HG02981 (cell line): ENCODE results near the gene RDX.
"Not testable (repeated sequence)": the region's sequence is repeated elsewhere in the genome, so short reads cannot be mapped to it uniquely, and the experiment has no call there.

Experiments
- ATAC-seq: cut with Tn5 transposase; IDR thresholded peaks from one replicate; pipeline ENCODE4 v1.9.1; 2021; ENCODE audit warnings: mild to moderate bottlenecking, moderate library complexity; ENCODE audit not compliant: unreplicated experiment

RDX gene

DNA sequence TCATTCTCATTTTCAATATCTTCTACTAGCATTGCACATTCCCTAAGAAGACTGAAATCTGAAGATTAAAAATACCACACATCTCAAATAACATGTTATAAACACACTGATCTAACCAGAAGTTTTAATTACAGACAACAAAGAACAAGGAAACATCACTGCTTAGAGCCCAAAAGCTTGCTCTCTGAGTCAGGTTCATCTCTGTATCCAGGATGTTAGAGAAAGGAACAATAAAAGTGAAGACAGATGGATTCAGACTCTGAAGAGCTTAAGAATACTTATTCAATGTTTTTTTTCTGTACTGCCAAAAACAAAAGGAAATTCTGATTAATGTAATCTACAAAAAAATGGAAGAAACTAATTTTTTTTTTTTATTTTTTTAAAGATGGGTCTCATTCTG, 16.5 kb downstream of the RDX start:
- ATAC-seq, result no peak

DNA sequence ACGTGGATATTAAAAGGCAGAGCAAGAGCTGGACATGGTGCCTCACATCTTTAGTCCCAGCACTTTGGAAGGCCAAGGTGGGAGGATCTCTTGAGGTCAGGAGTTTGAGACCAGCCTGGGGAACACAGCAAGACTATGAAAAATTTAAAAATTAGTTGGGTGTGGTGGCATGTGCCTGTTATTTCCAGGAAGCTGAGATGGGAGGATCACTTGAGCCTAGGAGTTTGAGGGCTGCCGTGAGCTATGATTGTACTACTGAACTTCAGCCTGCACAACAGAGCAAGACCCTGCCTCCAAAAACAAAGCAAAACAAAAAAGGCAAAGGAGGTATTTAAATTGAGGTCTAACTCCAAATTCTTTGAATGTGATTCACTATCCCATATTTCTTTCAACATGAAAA, 23.5 kb downstream of the RDX start:
- no peak for ATAC-seq

DNA sequence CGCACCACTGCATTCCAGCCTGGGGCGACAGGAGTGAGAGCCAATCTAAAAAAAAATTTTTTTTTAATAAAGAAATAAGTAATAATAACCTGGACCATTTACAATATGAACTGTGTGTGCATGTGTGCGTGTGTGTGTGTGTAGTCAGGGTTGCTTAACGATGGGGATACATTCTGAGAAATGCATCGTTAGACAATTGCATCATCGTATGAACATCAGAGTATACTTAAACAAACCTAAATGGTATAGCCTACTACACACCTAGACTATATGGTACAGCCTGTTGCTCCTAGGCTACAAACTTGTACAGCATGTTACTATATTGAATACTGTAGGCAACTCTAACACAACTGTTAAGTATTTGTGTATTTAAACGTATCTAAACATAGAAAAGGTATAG, 26.4 kb downstream of the RDX start:
- no peak for ATAC-seq

DNA sequence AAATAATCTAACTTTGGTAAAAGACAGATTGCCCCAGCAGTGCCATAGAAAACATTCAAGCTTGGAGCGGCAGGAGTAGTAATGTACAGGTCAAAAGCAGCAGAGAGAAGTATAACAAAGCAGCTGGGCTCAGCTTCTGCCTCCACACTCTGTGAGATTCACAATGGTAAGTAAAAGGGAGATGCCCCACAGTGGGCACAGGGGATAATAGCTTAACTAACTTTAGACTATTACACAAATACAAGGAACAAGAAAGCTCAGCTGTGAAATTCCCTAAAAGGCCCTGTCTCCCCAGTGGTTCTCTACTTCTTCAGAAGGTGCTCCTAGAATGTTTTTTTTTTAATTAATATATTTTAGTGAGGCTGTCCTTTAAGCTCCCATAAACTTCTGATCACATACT, 28.0 kb downstream of the RDX start:
- ATAC-seq, result no peak

DNA sequence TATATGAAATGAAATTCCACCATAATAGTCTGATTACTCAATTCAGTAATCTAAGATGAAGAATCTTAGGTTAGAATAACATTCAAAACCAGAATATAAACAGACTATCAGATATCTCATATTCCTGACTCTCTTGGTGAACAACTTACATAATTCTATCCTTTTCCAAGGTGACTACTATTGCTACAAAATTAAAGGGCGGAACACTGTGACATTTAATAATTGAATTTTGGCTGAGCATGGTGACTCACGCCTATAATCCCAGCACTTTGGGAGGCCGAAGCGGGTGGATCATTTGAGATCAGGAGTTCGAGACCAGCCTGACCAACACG, 34.4 kb downstream of the RDX start:
- no peak for ATAC-seq

DNA sequence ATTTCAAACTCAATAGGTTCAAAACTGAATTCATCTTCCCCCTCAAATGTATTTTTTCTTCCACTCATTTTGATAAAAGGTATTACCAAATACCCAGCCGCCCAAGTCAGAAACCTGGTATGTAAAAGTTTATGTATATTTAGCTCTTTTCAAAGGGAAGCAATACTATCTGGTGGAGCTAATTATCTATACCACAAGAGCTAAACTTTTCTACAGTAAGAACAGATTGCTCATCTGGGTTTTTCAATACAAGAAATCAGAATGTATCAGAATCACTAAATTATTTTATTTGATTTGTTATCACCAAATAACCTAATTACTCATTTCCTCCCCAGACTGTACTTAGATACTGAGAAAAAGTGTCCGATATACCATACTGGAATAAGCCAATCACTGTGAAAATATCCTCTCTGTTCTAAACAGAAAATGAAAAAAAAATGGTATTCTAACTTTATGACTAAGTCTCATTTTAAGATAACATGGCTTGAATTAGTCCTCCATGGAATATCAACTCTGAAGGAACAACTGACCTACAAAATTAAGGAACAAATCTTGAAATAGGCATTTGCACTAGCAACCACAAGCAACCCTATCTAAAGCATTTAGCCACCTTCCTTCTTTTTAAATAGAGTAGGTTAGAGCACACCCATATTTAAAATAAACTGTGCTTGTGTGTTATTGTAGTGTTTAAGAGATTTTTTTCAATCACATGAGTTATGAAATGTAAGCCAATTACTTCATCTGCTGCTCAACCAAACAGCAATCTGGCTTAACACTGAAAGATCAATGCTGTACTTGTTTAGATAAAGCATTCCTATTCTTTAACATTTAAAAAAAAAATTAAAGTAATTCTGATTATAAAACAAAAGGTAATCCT, 35.0 kb downstream of the RDX start:
- ATAC-seq, result no peak

DNA sequence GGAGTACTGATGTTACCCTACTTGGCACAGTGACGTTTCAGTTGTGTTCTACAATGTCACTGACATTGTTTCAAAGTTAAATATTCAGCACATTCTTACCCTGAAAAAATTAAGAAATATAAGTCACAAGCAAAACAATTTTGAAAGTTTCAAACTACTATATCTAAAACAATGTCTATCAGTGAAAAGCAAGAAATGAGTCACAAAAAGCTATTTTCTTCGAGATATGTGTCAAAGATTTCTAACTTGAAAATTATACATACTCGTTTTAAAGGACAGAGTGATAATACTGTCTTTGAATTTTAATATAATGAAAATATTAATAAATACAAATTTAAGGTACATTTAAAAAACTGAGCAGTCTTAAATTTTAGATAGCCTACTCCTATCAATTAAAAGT, 42.9 kb downstream of the RDX start:
- ATAC-seq, result no peak

DNA sequence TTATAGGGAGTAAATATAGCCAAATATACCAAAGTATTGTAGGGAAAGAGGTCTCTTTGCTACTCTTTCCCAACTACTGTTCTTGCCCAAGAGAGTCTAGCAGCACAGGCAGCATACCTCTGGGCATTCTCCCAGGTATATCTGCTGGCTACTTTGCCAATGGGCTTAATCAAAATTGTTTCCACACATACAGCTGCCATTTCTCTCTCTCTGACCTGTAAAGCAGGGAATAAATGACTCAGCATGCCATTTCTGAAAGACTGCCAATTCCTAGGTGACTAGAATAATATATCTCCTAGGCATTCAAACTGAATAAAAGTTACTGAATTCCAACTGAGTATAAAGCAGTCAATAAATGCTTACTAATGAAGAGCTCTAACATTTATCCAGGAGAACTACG, 44.6 kb downstream of the RDX start:
- no peak for ATAC-seq

DNA sequence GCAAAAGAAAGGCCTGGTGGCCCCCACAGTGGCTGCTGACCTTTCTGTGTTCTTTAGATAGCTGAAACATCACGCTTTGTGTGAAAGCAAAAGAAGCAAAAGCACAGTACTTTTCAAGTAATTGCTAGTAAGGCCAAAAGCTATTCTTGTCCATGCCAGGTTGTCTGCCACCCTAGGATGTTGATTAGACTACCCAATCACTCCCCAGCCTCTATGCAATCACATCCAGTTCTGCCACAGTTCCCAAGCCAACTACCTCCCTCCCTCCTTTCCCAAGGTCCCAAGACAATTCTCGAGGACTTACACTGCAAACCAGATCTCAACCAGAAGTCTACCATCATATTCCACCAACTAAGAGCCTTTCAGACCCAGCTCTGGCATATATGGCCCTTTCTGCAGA, 46.2 kb downstream of the RDX start:
- no peak for ATAC-seq

DNA sequence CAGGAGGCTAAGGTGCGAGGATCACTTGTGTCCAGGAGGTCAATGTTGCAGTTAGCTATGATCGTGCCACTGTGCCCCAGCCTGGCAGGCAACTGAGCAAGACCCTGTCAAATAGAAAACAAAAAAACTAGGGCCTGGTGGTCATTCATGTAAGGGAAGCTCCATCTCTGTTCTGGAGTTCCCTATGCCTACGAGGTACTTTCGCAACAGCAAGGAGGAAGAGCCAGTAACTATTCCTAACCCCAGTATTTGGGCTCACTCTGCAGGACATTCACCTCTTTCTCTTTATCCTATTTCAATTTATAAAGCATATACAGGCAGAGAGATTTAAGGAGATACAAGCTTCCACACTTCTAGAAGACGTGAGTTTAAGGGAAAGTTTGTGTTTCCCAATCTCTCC, 46.6 kb downstream of the RDX start:
- no peak for ATAC-seq

DNA sequence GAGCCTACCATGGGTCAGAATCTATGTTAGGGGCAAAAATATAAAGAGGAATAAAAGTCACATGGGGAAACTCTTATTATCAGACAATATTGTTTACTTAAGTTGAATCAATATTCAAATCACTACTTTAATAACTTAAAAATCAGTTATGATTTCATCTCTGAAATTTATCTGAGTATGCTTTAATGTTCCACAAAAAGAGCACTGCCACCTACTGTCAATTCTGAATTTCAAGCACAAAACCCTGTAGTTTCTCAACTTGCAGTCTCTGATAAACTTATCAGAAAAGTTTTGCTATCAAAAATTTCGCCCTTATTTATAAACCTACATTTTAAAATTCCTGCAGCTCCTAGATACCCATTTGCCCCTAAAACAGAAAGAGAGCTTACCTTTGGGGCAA, 47.3 kb downstream of the RDX start:
- ATAC-seq, result no peak

DNA sequence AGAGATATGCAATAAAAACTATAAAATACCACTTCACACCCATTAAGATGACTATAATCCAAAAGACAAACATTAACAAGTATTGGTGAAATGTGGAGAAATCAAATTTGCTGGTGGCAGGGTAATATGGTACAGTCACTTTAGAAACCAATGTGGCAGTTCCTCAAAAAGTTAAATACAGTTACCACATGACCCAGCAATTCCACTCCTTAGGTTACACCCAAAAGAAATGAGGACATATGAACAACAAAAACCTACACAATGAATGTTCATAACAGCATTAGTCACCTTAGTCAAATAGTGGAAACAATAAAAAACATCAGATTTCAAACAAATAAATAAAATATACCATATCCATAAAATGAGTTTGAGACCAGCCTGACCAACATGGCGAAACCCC, 52.6 kb downstream of the RDX start:
- no peak for ATAC-seq

DNA sequence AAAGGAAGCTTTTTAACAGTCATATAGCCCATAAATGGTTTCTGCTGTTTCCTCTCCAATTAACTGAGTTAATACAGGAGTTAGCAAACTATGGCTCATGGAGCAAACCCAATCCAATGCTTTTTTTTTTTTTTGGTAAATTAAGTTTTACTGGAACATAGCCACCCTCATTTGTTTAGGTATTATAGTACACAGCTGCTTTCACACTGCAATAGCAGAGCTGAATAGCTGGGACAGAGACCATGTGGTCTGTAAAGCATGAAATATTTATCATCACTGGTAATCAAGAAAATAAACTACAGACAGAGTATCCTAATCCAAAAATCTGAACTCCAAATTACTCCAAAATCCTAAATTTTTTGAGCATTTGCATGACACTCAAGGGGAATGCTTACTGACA, 53.7 kb downstream of the RDX start:
- no peak for ATAC-seq

DNA sequence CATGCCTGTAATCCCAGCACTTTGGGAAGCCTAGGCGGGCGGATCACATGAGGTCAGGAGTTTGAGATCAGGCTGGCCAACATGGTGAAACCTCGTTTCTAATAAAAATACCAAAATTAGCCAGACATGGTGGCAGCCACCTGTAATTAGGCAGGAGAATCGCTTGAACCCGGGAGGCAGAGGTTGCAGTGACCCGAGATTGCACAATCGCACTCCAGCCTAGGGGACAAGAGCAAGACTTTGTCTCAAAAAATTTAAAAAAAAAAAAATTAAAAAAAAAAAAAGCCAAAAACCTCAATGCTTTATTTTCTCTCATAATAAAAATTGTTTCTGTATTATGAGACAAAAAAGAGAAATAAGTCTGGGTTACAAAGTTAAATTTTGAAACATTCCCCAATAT, 54.2 kb downstream of the RDX start:
- ATAC-seq, result no peak

DNA sequence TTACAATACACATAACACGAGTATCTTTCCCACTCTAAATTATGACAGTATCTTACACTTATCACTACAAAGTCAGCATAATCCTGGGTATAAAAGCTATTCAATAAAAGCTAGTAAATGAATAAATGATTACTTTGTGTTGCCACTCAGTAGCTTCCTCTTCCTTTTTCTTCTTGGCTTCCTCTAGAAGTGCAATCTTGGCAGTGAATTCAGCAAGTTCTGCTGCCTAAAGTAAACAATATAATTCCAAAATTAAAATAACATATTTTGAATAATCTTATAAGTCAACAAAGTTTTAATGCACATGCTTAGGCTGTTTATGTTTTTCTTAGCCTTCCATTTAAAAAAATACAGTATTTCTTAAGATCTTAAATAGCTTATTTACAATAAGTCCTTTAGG, 60.4 kb downstream of the RDX start:
- no peak for ATAC-seq

DNA sequence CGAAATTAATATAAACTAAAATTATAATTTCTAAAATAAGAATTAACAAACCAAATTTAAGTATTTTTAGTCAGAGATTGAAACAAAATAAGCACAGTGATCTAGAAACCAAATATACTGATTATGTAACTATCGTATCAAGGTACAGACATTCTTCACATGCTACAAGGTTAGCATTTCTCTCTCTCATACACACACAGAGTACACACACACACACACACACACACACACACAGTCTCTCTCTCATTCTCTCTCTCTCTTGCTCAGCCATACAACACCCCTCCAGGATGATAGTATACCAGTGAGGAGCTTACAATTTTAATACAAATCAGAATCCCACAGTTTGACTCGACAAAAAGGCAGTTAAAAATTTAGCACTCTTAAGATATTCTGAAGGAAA, 66.0 kb downstream of the RDX start:
- no peak for ATAC-seq

DNA sequence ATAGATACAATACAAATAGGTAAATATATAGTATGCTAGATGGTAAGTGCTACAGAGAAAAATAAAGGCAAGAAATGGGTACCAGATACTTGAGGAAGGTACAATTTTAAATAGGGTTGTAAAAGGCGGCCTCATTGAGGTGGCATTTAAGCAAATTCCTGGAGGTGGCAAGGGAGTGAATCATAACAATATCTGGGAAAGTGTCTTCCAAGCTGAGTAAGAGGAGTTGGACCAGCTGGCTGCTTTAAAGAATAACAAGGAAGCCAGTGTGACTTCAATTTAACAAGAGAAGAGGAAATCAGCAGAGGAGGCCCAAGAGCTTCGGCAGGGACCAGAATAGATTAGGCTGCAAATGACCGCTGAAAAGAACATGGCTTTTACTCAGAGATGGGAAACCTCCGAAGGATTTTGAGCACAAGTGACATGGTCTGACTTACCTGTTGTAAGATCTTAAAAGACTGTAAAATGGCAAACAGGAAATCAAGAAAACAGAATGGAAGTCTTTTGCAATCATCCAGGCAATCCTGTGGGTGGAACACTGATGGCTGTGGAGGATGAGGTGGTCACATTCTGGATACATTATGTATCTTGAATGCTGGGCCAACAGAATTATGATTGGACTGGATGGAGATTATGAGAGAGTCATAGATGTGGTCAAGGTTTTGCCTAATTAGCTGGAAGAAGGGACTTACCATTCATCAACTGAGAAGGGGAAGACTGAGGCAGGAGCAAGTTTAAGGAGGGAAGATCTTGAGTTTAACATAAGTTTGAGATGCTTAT, 77.2 kb downstream of the RDX start:
- no peak for ATAC-seq

DNA sequence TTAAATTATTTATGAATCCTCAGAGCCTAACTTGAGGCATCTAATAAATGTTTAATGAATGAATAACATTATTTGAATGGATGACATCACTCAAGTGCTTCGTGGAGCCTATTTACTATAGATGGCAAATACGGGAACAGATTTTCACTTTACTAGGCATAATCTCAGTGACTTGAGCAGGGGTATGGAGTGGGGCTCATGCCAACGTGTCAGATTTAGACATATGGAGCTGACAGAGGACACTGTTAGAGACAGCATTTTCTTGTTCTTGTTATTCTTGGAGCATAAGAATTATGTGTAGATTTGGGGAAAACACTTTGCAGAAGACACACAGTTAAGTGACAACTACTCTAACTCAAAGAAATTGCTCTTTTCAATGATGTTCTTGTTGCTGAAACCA, 78.5 kb downstream of the RDX start:
- ATAC-seq, result no peak

DNA sequence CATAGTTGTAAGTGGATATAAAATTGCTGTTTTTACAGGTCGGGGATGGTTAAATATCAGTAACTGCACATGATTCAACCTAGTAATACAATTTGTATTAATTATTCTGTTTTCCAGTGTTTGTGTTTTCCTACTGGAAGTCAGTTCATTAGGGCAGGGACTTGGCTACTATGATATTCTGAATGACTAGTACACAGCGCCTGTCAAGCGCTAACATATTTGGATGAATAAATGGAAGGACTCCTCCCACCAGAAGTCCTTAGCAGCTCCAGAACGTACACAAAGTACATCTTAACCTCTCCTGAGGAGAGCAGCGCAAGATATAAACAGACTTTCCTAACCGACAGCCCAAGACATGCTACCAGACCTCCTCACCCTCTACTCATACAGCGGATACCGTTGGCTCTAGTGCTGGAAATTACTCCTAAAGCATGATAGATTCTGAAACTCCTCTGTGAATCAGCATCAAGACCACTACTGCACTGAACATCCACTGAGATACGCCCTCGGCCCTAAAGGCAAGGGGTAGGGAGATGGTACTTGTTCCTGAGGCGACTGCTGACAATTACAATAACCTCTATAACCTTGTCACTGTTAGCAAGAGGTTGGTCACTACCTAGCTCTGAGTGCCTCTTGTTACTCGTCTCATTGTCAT, 79.1 kb downstream of the RDX start:
- no peak for ATAC-seq

DNA sequence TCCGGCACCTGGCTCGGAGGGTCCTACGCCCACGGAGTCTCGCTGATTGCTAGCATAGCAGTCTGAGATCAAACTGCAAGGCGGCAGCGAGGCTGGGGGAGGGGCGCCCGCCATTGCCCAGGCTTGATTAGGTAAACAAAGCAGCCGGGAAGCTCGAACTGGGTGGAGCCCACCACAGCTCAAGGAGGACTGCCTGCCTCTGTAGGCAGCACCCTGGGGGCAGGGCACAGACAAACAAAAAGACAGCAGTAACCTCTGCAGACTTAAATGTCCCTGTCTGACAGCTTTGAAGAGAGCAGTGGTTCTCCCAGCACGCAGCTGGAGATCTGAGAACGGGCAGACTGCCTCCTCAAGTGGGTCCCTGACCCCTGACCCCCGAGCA, 87.1 kb downstream of the RDX start:
- not testable (repeated sequence) for ATAC-seq

DNA sequence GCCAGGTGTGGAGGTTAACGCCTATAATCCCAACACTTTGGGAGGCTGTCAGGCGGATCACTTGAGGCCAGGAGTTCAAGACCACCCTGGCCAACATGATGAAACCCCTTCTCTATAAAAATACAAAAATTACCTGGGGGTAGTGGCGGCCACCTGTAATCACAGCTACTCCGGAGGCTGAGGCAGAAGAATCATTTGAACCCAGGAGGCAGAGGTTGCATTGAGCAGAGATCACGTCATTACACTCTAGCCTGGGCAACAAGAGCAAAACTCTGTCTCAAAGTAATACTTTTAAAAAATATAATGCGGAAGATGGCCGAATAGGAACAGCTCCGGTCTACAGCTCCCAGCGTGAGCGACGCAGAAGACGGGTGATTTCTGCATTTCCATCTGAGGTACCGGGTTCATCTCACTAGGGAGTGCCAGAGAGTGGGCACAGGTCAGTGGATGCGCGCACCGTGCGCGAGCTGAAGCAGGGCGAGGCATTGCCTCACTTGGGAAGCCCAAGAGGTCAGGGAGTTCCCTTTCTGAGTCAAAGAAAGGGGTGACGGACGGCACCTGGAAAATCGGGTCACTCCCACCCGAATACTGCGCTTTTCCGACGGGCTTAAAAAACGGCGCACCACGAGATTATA, 87.6 kb downstream of the RDX start:
- not testable (repeated sequence) for ATAC-seq

DNA sequence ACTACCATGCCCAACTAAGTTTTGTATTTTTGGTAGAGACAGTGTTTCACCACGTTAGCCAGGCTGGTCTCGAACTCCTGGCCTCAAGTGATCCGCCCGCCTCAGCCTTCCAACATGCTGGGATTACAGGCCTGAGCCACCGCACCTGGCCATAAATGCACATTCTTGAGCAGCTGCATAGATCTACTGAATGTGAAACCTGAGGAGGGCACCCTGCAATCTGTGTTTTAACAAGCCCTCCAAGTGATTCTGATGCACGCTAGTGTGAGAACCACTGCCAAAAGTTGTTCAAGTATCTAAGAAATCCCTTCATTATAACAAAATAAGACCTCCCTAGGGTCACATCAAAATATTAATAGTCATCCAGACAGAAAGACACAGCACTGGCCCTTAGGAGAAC, 89.3 kb downstream of the RDX start:
- no peak for ATAC-seq
